ENCODE results near the gene SRSF9.

- no peak for TF ChIP-seq MAFK (IDR thresholded peaks at IDR 0.05; ENCODE audit: low read depth, low read length)
- TF ChIP-seq CTCF (conservative IDR thresholded peaks at IDR 0.05; ENCODE audit: low read depth, low read length): no peak
These were observed 719 bp upstream of the SRSF9 start for GRCh38 chr12:120470150-120470784.
